C4-2B (cell line): ENCODE data around the gene C20orf173.

Source experiments
- ZFX ChIP-seq: fragments of 450-650 bp; IDR thresholded peaks from 2 replicates; pipeline ENCODE4 v1.6.1; 2017
- TF ChIP-seq, protein P1 (sequence below): fragments of 450-650 bp; conservative IDR thresholded peaks from 2 replicates; pipeline ENCODE4 v1.5.1; 2017; ENCODE audit warnings: mild to moderate bottlenecking

DNA sequence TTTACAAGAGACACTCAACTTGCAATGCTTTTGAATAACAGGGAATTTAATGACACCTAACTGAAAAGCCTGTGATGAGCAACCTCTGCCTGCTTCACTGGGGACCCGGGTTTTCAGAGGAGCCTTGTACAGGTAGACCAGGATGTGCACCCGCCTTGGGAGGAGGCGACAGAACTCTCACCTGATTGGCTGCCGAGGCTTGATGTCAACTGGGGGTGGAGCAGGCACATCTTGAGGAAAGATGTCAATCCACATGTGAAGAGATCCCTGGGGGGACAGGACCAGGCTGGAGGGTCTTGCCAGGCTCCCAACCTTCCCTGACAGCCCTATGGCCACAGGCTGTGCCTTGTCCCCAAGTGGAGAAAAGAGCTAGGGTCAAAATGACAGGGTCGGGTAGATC is 32.2 kb upstream of the C20orf173 start:
- TF ChIP-seq, protein P1, sequence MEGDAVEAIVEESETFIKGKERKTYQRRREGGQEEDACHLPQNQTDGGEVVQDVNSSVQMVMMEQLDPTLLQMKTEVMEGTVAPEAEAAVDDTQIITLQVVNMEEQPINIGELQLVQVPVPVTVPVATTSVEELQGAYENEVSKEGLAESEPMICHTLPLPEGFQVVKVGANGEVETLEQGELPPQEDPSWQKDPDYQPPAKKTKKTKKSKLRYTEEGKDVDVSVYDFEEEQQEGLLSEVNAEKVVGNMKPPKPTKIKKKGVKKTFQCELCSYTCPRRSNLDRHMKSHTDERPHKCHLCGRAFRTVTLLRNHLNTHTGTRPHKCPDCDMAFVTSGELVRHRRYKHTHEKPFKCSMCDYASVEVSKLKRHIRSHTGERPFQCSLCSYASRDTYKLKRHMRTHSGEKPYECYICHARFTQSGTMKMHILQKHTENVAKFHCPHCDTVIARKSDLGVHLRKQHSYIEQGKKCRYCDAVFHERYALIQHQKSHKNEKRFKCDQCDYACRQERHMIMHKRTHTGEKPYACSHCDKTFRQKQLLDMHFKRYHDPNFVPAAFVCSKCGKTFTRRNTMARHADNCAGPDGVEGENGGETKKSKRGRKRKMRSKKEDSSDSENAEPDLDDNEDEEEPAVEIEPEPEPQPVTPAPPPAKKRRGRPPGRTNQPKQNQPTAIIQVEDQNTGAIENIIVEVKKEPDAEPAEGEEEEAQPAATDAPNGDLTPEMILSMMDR: no peak
- no peak for TF ChIP-seq ZFX
